ENCODE measurements around the gene SHOC2.

The SHOC2 gene

DNA sequence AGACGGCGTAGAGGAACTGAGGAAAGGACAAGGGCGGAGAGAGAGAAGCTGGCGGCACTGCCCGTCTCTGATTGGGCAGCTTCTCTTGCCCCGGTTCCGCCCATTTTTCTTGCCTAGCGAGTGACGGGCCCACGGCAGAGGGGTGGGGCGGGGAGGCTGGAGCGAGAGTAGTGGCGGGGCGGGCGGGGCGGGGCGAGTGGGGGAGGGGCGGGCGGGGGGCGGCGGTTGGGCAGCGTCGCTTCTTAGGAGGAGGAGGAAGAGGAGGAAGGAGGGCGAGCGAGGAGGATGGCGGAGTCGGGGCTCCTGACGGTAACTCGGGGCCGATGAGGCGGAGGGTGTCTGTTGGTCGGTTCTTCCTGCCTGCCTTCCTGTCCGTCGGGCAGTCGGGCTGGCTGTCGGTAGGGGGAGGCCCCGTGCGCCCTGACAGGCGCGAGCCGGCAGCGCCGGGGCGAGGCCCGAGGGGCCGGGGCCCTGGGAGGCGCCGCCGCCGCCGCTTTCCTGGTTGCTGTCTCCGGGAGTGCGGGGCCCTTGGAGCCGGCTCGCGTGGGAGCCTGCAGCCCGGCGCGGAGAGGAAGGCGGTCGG, at the start of gene SHOC2:
Gene SHOC2, plus strand, starts transcription at position 256 of the 583 bp plus-strand sequence. CDS start 44,755 bp downstream, outside the sequence.
- peak; percentile 65 for DNase-seq

- no peak for DNase-seq
These were observed 48.5 kb upstream of the SHOC2 start for GRCh38 chr10:110870823-110871297.

- DNase-seq, result peak; percentile 94
These were observed 47.9 kb upstream of the SHOC2 start, which contains the start of gene PDCD4 for GRCh38 chr10:110871298-110872084. PDCD4 (plus strand) TSS chr10:110871928; CDS start chr10:110876028, 4,100 bp downstream.

DNA sequence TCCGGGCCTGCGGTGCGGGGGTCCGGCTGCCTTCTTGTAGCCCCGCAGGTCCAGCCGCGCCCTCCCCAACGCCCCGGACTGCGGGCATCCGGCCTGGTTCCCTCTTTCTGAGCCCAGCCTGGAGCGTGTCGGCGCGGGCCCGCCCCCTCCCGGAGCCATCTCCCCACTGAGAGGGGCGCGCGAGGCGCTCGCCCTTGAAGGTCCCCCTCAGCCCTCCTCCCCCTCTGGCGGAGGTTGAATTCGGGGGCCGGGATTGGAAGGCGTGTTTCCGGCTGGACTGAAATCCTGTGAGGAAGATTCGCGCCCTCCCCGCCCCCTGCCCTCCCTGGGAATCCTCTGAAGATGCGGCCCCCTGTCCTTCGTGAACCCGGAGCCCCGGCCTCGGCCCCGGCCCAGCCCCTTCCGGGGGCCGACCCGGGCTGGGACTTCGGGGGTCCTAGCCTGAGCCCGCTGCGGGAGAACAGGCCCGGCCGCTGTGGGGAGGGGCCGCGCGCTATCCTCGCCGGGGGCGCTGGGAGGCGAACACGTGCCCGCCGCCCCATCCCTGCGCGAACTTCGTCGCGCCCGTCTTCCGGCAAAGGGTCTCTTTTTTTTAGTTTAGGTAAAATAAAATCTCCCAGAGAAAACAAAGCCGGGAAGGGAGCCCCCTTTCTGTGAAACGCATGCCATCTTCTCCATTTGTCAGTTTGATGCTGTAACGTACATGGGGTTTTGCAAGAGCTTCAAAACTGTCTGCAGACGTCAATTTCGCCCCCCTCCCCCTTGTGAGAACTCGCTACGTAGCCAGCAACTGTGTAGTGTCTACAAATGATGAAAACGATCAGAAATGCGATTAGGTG, 47.0 kb upstream of the SHOC2 start:
- DNase-seq, result no peak

DNA sequence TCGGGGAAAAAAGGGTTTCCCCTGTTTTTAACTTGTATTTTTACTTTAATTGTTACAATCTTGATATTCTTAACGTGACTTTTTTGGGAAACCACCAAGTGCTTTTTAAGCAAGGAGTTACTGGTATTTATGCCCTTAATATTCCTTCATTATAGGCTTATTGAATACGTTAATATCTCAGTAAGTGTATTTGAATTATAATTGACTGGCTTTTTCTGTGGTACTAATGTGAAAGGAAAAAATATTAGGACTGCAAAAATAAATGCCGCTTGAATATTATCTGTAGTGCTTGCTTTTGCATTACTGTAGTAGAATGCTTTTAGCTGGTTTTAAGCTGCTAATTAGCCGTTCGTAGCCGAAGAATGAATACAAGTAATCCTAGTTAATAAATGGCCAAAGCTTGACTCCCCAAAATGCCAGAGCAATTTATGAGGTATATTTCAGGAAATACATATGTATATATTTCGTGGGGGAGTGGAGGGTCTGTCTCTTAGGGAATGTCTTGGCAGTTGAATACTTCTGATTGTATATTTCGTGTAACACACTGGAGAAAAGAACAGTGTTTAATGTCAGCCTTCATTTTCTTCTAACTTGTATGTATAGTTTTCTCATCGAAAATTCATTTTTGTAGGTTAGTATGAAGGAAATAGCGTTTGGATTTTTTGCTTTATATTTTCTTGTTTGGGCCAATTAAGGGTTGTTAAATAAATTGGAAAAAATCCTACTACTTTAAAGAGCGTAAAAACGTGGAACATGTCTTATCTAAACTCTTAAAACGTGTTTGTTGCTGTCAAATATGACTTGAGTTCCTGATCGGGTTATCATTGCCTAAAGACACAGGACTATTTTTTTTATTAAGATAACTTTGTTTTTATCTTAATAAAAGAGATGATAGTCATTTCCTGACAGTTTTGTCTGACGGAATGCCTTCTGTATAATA, 46.1 kb upstream of the SHOC2 start:
- no peak for DNase-seq

GRCh38 chr10:110873951-110874350, 45.5 kb upstream of the SHOC2 start:
- DNase-seq, result no peak

DNA sequence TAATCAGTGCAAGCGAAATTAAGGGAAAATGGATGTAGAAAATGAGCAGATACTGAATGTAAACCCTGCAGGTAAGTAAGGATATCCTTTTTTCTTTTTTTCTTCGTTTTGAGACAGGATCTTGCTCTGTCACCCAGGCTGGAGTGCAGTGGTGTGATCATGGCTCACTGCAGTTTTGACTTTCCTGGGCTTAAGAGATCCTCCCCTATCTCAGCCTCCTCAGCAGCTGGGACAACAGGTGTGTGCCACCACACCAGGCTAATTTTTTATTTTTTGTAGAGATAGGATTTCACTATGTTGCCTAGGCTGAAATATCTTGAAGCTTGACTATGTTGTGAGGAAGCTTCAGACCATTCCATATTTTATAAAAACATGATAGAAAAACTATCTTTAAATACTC, 43.4 kb upstream of the SHOC2 start:
- DNase-seq, result no peak

DNA sequence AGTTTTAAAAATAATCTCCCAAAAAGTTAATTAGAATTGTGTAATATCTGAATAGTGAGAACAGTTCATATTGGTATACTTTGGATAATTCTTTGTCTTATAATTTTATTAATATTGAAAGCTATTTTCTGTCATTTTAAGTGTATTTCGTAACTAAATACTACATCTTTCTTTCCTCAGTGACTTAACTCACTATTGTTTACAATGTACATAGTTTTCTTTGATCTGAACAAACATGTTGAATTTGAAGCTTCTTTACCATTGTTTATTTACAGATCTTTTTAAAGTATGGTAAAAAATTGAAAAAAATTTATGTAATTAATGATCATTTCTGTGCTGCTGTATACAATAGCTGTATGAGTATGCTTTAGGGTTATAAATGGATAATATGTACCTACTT, 42.6 kb upstream of the SHOC2 start:
- DNase-seq, result no peak

GRCh38 chr10:110880012-110880411, 39.4 kb upstream of the SHOC2 start:
- no peak for DNase-seq

- DNase-seq, result no peak
These were observed 38.2 kb upstream of the SHOC2 start for GRCh38 chr10:110881247-110881646.

- DNase-seq, result no peak
These were observed 37.5 kb upstream of the SHOC2 start for GRCh38 chr10:110881905-110882304.

- DNase-seq, result no peak
These were observed 35.5 kb upstream of the SHOC2 start for GRCh38 chr10:110883924-110884323.

- no peak for DNase-seq
These were observed 33.3 kb upstream of the SHOC2 start for GRCh38 chr10:110885932-110886674.

DNA sequence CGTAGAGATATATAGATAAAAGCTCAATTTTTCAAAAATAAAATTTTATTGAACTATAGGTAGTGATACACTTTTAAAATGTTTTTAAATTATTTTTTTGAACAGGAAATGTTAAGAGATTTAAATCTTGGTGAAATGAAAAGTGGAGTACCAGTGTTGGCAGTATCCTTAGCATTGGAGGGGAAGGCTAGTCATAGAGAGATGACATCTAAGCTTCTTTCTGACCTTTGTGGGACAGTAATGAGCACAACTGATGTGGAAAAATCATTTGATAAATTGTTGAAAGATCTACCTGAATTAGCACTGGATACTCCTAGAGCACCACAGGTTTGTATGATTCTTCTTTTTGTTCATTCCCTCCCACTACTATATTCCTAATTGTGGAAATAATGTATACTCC, 31.8 kb upstream of the SHOC2 start:
- no peak for DNase-seq

GRCh38 chr10:110892602-110893288, 26.7 kb upstream of the SHOC2 start:
- no peak for DNase-seq

DNA sequence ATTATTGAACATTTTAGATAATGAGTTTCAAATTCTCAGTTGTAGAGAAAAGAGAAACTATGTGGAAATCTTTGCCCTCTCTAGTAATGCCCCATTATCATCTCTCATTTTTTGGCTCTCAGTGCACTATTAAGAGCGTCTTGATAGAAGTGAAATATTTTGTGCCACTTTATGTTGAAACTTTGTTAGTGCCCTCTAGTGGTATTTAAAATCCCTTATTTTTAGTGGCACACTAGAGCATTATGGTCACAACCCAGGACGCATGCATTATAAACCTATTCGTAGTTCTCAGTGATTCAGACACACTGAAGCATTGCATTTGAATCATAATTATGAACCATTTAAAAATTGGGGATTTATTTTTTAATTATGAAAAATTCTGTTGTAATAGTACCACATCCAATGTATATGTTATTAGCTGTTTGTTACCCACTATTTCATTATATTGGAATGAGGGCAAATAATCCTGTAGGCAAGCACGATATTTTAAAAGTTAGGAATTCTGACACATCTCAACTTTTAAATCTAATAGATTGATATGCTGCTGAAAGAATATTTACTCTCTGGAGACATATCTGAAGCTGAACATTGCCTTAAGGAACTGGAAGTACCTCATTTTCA, 25.7 kb upstream of the SHOC2 start:
- no peak for DNase-seq

- DNase-seq, result no peak
These were observed 22.2 kb upstream of the SHOC2 start for GRCh38 chr10:110897184-110897583.

GRCh38 chr10:110898391-110898790, 21.0 kb upstream of the SHOC2 start:
- DNase-seq, result no peak

DNA sequence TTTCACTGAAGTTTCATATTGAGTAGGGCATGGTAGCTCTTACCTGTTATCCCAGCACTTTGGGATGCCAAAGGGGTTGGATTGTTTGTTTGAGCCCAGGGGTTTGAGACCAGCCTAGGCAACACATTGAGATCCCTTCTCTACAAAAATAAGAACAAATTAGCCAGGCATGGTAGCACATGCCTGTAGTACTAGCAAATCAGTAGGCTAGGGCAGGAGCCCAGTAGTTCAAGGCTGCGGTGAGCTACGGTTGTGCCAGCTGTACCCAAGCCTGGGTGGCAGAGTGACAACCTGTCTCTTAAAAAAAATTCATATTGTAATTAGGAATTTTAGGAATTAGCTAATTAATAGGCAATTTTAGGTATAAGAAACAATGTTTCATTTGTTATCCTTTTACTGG, 18.4 kb upstream of the SHOC2 start:
- no peak for DNase-seq
